ENCODE data around the gene FCF1. TPM values are rescaled to one million over a fixed set of nuclear protein-coding genes. Genes with fewer than 3 reads are reported as not detected.

The FCF1 gene
- polyA plus RNA-seq, 2 of the 4 experiments (the other 2 are of a cell fraction), result 80.1 to 97.2 TPM

DNA sequence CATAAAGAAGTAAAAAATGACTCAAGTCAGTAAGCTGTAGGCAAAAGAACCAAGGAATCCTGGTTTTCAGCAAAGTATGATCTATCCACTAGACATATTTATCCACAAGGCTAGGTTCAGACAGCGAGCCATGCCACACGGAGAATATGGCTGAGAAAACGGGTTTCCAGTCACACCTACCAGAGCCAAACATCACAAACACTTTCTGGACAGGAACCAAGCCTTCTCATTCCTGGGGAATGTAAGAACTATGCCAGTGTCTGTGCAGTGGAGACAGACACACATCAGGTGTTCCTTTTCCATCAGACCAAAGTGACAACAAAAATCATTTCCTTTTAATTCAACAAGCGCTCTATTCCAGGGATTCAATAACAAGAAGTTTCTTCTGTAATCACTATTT is 41.2 kb upstream of the FCF1 start:
- Histone ChIP-seq H3K4me1 (peaks cover 9% of the 10 kb centered on the region), H3K4me2 (peak overlapping the region; percentile 9; the same call in 2 of the 3 replicates), H3K9me3 (no peaks in the 10 kb centered on the region), H3K4me3 (no peak overlapping the region), H3K27ac (0 out of 6 replicates have a peak overlapping the region, but pooled peaks of 1 of the 2 experiments have one; percentile 35)
- peak in 1 of 2 experiments; percentile 65; a peak in 3 of 6 replicates for ATAC-seq
- ChIA-PET CTCF (interaction anchor here (1.0 to 1.5 kb wide), 2 partner anchors 17 to 56 kb away, joined by 3 read pairs; no protein-coding TSS in a partner anchor), POLR2A (interaction anchor here (0.5 kb wide), 1 partner anchor 102 kb away, joined by 3 read pairs; no protein-coding TSS in a partner anchor)
- no peak for FAIRE-seq
- DNase-seq (ENCODE audit: low read depth in 1 of 2, low spot score in 1 of 2), result no peak
- TF ChIP-seq HOXB13 (CRISPR knock-in tag; IDR thresholded peaks at IDR 0.05; ENCODE audit: low read depth) (no peak), MAFK (IDR thresholded peaks at IDR 0.05; ENCODE audit: partially characterized antibody) (no peak), RFX5 (IDR thresholded peaks at IDR 0.05) (no peak), HOXA7 (CRISPR knock-in tag; IDR thresholded peaks at IDR 0.05) (no peak)
- WGBS (ENCODE audit: missing lambda C conversion rate), result 55% methylated on average over 4 of the region's 4 CpGs

DNA sequence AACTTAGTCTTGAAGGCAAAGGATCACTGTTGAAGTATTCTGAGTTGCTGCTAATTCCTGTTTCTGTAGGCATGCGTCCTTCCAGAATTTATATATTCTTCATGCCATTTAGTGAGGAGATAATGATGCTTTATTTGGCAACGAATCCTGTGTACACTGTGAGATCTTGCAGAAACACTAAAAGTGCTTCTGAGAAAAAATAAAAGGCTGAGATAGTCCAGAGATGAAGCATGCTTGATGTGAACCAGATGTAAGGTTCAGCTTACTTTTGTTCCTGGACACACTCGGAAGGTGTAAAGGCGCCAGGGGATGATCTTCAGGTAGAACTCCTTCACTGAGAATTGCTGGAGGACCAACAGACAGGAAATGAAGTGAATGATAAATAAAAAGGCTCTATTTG is 39.2 kb upstream of the FCF1 start:
- ChIA-PET POLR2A (interaction anchor here (0.5 kb wide), 1 partner anchor 22 kb away, joined by 3 read pairs; no protein-coding TSS in a partner anchor), CTCF (interaction anchor here (1.0 to 1.5 kb wide), 2 partner anchors 61 to 65 kb away, joined by 3 to 4 read pairs; no protein-coding TSS in a partner anchor)
- no peak for DNase-seq (ENCODE audit: low read depth in 1 of 2, low spot score in 1 of 2)
- ATAC-seq, result no peak
- Histone ChIP-seq H3K4me3 (no peak overlapping the region), H3K4me2 (no peak overlapping the region), H3K9me3 (no peaks in the 10 kb centered on the region), H3K4me1 (peaks cover 9% of the 10 kb centered on the region), H3K27ac (no peak overlapping the region)
- 92% methylated on average over 4 of the region's 4 CpGs for WGBS (ENCODE audit: missing lambda C conversion rate)
- TF ChIP-seq MAZ (IDR thresholded peaks at IDR 0.05; ENCODE audit: borderline replicate concordance, low read depth, low read length) (no peak), CHD4 (IDR thresholded peaks at IDR 0.05; ENCODE audit: borderline replicate concordance) (no peak), TP53 (CRISPR knock-in tag; IDR thresholded peaks at IDR 0.05) (no peak), JUN (IDR thresholded peaks at IDR 0.05) (no peak), KDM1A (IDR thresholded peaks at IDR 0.05; ENCODE audit: low read depth) (no peak), POLR2A (IDR thresholded peaks at IDR 0.05; ENCODE audit: low read length) (no peak), EHF (CRISPR knock-in tag; IDR thresholded peaks at IDR 0.05) (no peak), USF2 (IDR thresholded peaks at IDR 0.05) (no peak), FOXS1 (CRISPR knock-in tag; IDR thresholded peaks at IDR 0.05) (no peak), RARB (CRISPR knock-in tag; IDR thresholded peaks at IDR 0.05) (no peak)
- FAIRE-seq, result no peak

DNA sequence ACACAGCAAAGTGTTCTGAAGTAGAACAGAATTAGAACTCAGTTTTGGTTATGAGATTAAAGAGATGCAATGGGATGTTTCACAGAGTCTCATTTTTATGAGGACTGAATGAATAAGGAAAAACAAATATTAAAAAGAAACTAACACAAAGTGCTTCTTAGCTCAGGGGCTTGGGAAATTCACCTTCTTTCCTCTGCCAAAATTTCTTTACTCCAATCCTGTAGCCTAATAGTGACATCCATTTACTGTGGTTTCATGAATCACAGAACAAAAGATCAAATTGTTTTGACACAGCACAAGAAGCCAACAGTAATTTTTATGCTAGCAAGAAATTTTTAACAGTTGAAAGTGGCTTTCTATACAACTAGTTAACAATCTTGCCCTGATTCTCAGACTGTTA is 37.7 kb upstream of the FCF1 start:
- Histone ChIP-seq H3K4me2 (no peak overlapping the region), H3K9me3 (no peaks in the 10 kb centered on the region), H3K27ac (no peak overlapping the region), H3K4me3 (no peak overlapping the region), H3K4me1 (peaks cover 9% of the 10 kb centered on the region)
- FAIRE-seq, result no peak
- ChIA-PET POLR2A (no interaction called here), CTCF (no interaction called here)
- DNase-seq (ENCODE audit: low read depth in 1 of 2, low spot score in 1 of 2), result no peak
- no peak for ATAC-seq
- TF ChIP-seq RFX5 (IDR thresholded peaks at IDR 0.05) (no peak), HMGXB4 (CRISPR knock-in tag; IDR thresholded peaks at IDR 0.05; ENCODE audit: borderline replicate concordance) (no peak), BCL3 (IDR thresholded peaks at IDR 0.05) (no peak), HOXA7 (CRISPR knock-in tag; IDR thresholded peaks at IDR 0.05) (no peak), EHMT2 (IDR thresholded peaks at IDR 0.05; ENCODE audit: low read depth) (no peak), NR3C1 (IDR thresholded peaks at IDR 0.05) (no peak), TFCP2L1 (CRISPR knock-in tag; IDR thresholded peaks at IDR 0.05) (no peak), ZFP36 (IDR thresholded peaks at IDR 0.05; ENCODE audit: borderline replicate concordance, partially characterized antibody) (no peak), ZC3H11A (IDR thresholded peaks at IDR 0.05) (no peak)
- TF ChIP-seq, protein P1, sequence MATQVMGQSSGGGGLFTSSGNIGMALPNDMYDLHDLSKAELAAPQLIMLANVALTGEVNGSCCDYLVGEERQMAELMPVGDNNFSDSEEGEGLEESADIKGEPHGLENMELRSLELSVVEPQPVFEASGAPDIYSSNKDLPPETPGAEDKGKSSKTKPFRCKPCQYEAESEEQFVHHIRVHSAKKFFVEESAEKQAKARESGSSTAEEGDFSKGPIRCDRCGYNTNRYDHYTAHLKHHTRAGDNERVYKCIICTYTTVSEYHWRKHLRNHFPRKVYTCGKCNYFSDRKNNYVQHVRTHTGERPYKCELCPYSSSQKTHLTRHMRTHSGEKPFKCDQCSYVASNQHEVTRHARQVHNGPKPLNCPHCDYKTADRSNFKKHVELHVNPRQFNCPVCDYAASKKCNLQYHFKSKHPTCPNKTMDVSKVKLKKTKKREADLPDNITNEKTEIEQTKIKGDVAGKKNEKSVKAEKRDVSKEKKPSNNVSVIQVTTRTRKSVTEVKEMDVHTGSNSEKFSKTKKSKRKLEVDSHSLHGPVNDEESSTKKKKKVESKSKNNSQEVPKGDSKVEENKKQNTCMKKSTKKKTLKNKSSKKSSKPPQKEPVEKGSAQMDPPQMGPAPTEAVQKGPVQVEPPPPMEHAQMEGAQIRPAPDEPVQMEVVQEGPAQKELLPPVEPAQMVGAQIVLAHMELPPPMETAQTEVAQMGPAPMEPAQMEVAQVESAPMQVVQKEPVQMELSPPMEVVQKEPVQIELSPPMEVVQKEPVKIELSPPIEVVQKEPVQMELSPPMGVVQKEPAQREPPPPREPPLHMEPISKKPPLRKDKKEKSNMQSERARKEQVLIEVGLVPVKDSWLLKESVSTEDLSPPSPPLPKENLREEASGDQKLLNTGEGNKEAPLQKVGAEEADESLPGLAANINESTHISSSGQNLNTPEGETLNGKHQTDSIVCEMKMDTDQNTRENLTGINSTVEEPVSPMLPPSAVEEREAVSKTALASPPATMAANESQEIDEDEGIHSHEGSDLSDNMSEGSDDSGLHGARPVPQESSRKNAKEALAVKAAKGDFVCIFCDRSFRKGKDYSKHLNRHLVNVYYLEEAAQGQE (IDR thresholded peaks at IDR 0.05), result no peak
